ENCODE results near the gene PRDM9. TPM values are rescaled to one million over a fixed set of nuclear protein-coding genes. Genes with fewer than 3 reads are reported as not detected.

The PRDM9 gene
- total RNA-seq (2014; rRNA removed; shearing (Covaris generic); ENCODE audit: low replicate concordance) = not detected in 2 replicates

DNA sequence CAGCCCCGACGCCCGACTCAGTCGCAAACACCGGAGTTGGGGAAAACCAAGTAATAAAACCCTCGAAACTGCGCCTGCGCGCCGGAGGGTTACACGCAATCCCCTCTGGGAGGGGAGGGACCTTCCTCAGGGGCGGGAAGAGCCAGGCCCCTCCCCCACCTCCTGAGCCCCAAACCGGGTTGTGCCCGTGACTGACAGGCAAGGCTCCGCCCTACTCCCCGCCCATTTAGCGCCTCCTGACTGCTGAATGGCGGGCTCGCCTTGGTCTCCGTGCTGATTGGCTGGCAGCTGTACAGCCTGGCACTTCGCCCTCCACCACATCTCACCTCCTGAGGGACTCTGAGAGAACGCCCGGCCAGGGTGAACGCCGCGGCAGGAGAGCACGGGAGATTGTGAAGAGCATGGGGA lies at the start of gene PRDM9:
Gene PRDM9 (plus strand): TSS at position 332 of the 408 bp plus-strand sequence. CDS start 1,425 bp downstream, outside the sequence.
- Histone ChIP-seq H3K27me3 (ENCODE audit: low read length) (no peaks in the 10 kb centered on the region), H2AFZ (ENCODE audit: low read length) (no peak within 1 kb of the TSS), H3K9me3 (ENCODE audit: low read length) (0 out of 2 replicates have a peak, but pooled peaks cover 3% of the 10 kb centered on the region), H3K4me3 (ENCODE audit: low read length) (no peak within 1 kb of the TSS), H4K20me1 (ENCODE audit: insufficient read depth, low read depth, low read length) (no peaks in the 10 kb centered on the region), H3K9me2 (replicated peaks; ENCODE audit: insufficient read depth, low read length) (no peaks in the 10 kb centered on the region), H3K27ac (ENCODE audit: low read length) (no peak within 1 kb of the TSS), H3K9ac (ENCODE audit: low read length) (no peak within 1 kb of the TSS), H3K4me1 (ENCODE audit: low read length) (no peaks in the 10 kb centered on the region), H3K36me3 (ENCODE audit: insufficient read depth, low read length) (no peaks in the 10 kb centered on the region), H3K79me2 (ENCODE audit: low read length) (no peaks in the 10 kb centered on the region), H3K4me2 (ENCODE audit: low read depth, low read length, poor library complexity, severe bottlenecking) (no peak within 1 kb of the TSS)
- no peak for DNase-seq

DNA sequence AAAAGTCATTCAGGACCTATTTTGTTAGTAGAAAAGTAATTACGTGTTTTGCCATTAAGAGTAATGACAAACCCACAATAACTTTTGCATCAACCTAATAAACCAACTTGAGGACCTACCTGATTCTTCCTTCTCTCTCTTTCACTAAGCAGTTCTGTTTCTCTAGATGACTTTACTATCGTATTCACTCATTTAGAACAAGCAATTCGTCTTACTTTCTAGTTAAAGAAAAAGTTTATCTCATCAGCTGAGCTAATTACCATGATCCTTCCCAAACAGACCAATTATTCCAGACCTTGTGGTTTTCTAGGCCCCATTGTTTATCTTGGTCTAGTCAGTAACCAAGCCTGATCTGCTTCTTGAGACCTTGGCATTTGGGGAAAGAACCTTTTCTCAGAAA lies 49.6 kb upstream of the PRDM9 start:
- H3K9ac ChIP-seq (ENCODE audit: low read length) = no peak overlapping the region
- H3K9me2 ChIP-seq (replicated peaks; ENCODE audit: insufficient read depth, low read length) = no peaks in the 10 kb centered on the region
- no peaks in the 10 kb centered on the region for H3K4me1 ChIP-seq (ENCODE audit: low read length)
- no peaks in the 10 kb centered on the region for H3K27me3 ChIP-seq (ENCODE audit: low read length)
- H2AFZ ChIP-seq (ENCODE audit: low read length) = no peak overlapping the region
- no peak overlapping the region for H3K4me2 ChIP-seq (ENCODE audit: low read depth, low read length, poor library complexity, severe bottlenecking)
- H4K20me1 ChIP-seq (ENCODE audit: insufficient read depth, low read depth, low read length) = no peaks in the 10 kb centered on the region
- DNase-seq = no peak
- H3K9me3 ChIP-seq (ENCODE audit: low read length) = peaks cover 5% of the 10 kb centered on the region; the same call in 1 of the 2 replicates
- H3K79me2 ChIP-seq (ENCODE audit: low read length) = no peaks in the 10 kb centered on the region
- H3K4me3 ChIP-seq (ENCODE audit: low read length) = no peak overlapping the region
- H3K27ac ChIP-seq (ENCODE audit: low read length) = no peak overlapping the region
- no peaks in the 10 kb centered on the region for H3K36me3 ChIP-seq (ENCODE audit: insufficient read depth, low read length)

DNA sequence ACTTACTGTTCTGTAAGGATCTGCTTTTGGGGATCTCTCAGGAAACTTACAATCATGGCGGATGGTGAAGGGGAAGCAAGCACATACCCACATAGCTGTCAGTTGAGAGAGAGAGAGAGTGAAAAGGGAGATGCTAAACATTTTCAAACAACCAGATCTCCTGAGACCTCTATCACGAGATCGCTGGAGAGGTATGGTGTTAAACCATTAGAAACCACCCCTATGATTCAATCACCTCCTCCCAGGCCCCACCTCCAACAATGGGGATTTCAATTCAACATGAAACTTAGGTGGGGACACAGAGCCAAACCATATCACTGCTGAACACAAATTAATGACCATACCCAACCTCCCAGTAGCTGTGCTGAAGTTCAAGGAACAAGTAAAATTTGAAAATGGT lies 48.2 kb upstream of the PRDM9 start:
- no peak overlapping the region for H3K4me2 ChIP-seq (ENCODE audit: low read depth, low read length, poor library complexity, severe bottlenecking)
- H3K9ac ChIP-seq (ENCODE audit: low read length) = no peak overlapping the region
- H2AFZ ChIP-seq (ENCODE audit: low read length) = no peak overlapping the region
- H3K4me3 ChIP-seq (ENCODE audit: low read length) = no peak overlapping the region
- peaks cover 7% of the 10 kb centered on the region for H3K9me3 ChIP-seq (ENCODE audit: low read length)
- no peaks in the 10 kb centered on the region for H3K36me3 ChIP-seq (ENCODE audit: insufficient read depth, low read length)
- H3K79me2 ChIP-seq (ENCODE audit: low read length) = no peaks in the 10 kb centered on the region
- H3K9me2 ChIP-seq (replicated peaks; ENCODE audit: insufficient read depth, low read length) = no peaks in the 10 kb centered on the region
- no peaks in the 10 kb centered on the region for H3K4me1 ChIP-seq (ENCODE audit: low read length)
- no peaks in the 10 kb centered on the region for H3K27me3 ChIP-seq (ENCODE audit: low read length)
- H3K27ac ChIP-seq (ENCODE audit: low read length) = no peak overlapping the region
- DNase-seq = no peak
- no peaks in the 10 kb centered on the region for H4K20me1 ChIP-seq (ENCODE audit: insufficient read depth, low read depth, low read length)

DNA sequence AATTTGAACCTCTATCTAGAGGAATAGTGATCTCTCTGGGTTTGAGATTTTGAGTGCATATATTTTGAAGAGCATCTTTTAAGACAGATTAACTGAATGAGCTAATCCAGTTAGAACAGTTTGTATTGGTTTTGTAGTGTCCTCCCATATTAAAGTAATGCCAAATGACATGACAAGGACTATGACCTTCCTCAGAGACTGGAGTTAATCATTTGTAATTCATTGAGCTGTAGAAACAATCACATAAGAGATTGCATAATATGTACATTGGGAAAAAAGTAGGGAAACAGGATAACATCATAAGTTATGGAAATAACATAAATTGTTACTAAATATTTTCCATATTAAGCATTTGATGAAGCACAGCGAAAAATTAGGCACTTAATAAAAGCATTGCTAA lies 45.8 kb upstream of the PRDM9 start:
- H2AFZ ChIP-seq (ENCODE audit: low read length) = no peak overlapping the region
- peaks cover 8% of the 10 kb centered on the region for H3K9me3 ChIP-seq (ENCODE audit: low read length)
- H3K27ac ChIP-seq (ENCODE audit: low read length) = no peak overlapping the region
- H3K79me2 ChIP-seq (ENCODE audit: low read length) = no peaks in the 10 kb centered on the region
- no peaks in the 10 kb centered on the region for H3K36me3 ChIP-seq (ENCODE audit: insufficient read depth, low read length)
- no peak for DNase-seq
- no peaks in the 10 kb centered on the region for H4K20me1 ChIP-seq (ENCODE audit: insufficient read depth, low read depth, low read length)
- no peaks in the 10 kb centered on the region for H3K27me3 ChIP-seq (ENCODE audit: low read length)
- no peak overlapping the region for H3K9ac ChIP-seq (ENCODE audit: low read length)
- no peaks in the 10 kb centered on the region for H3K9me2 ChIP-seq (replicated peaks; ENCODE audit: insufficient read depth, low read length)
- H3K4me3 ChIP-seq (ENCODE audit: low read length) = no peak overlapping the region
- no peaks in the 10 kb centered on the region for H3K4me1 ChIP-seq (ENCODE audit: low read length)
- H3K4me2 ChIP-seq (ENCODE audit: low read depth, low read length, poor library complexity, severe bottlenecking) = no peak overlapping the region

DNA sequence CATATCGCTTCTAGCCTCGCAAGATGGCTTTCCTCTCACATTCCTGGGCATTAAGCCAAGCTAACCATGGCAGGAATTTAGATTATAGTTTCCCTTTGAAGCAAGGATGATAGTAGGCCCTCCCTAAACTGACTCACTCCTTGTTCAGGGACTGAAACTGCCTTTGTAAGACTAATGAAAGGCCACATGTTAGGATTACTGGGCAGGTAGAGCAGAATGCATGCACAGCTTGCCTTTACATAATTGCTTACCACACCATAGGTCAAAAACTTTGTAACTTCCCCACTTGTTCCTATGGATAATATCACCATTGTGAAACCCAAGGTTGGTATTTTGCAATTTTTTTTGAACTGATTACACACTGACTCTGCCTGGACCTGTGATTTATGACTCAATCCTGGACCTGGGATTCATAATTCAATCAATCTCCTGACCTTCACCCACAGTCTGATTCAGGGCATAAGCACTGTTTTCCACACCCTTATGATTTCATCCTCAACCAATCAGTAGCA lies 41.0 kb upstream of the PRDM9 start:
- H3K27me3 ChIP-seq (ENCODE audit: low read length) = no peaks in the 10 kb centered on the region
- no peaks in the 10 kb centered on the region for H3K4me1 ChIP-seq (ENCODE audit: low read length)
- H4K20me1 ChIP-seq (ENCODE audit: insufficient read depth, low read depth, low read length) = no peaks in the 10 kb centered on the region
- H3K36me3 ChIP-seq (ENCODE audit: insufficient read depth, low read length) = no peaks in the 10 kb centered on the region
- H3K9ac ChIP-seq (ENCODE audit: low read length) = no peak overlapping the region
- H2AFZ ChIP-seq (ENCODE audit: low read length) = no peak overlapping the region
- peaks cover 10% of the 10 kb centered on the region for H3K9me3 ChIP-seq (ENCODE audit: low read length)
- H3K4me3 ChIP-seq (ENCODE audit: low read length) = no peak overlapping the region
- no peaks in the 10 kb centered on the region for H3K9me2 ChIP-seq (replicated peaks; ENCODE audit: insufficient read depth, low read length)
- no peak overlapping the region for H3K4me2 ChIP-seq (ENCODE audit: low read depth, low read length, poor library complexity, severe bottlenecking)
- no peaks in the 10 kb centered on the region for H3K79me2 ChIP-seq (ENCODE audit: low read length)
- no peak for DNase-seq
- no peak overlapping the region for H3K27ac ChIP-seq (ENCODE audit: low read length)

GRCh38 chr5:23468658-23469057 lies 38.8 kb upstream of the PRDM9 start:
- Histone ChIP-seq H3K4me1 (ENCODE audit: low read length) (no peaks in the 10 kb centered on the region), H3K27ac (ENCODE audit: low read length) (no peak overlapping the region), H4K20me1 (ENCODE audit: insufficient read depth, low read depth, low read length) (no peaks in the 10 kb centered on the region), H3K79me2 (ENCODE audit: low read length) (no peaks in the 10 kb centered on the region), H3K9me2 (replicated peaks; ENCODE audit: insufficient read depth, low read length) (no peaks in the 10 kb centered on the region), H3K27me3 (ENCODE audit: low read length) (no peaks in the 10 kb centered on the region), H3K4me3 (ENCODE audit: low read length) (no peak overlapping the region), H3K36me3 (ENCODE audit: insufficient read depth, low read length) (no peaks in the 10 kb centered on the region), H2AFZ (ENCODE audit: low read length) (no peak overlapping the region), H3K9ac (ENCODE audit: low read length) (no peak overlapping the region), H3K4me2 (ENCODE audit: low read depth, low read length, poor library complexity, severe bottlenecking) (no peak overlapping the region), H3K9me3 (ENCODE audit: low read length) (peaks cover 10% of the 10 kb centered on the region)
- DNase-seq = no peak

- no peak overlapping the region for H3K9ac ChIP-seq (ENCODE audit: low read length)
- H3K4me1 ChIP-seq (ENCODE audit: low read length) = no peaks in the 10 kb centered on the region
- no peaks in the 10 kb centered on the region for H3K36me3 ChIP-seq (ENCODE audit: insufficient read depth, low read length)
- no peak for DNase-seq
- no peaks in the 10 kb centered on the region for H3K9me3 ChIP-seq (ENCODE audit: low read length)
- H3K4me3 ChIP-seq (ENCODE audit: low read length) = no peak overlapping the region
- H2AFZ ChIP-seq (ENCODE audit: low read length) = no peak overlapping the region
- no peaks in the 10 kb centered on the region for H3K79me2 ChIP-seq (ENCODE audit: low read length)
- no peaks in the 10 kb centered on the region for H3K9me2 ChIP-seq (replicated peaks; ENCODE audit: insufficient read depth, low read length)
- no peak overlapping the region for H3K27ac ChIP-seq (ENCODE audit: low read length)
- H3K4me2 ChIP-seq (ENCODE audit: low read depth, low read length, poor library complexity, severe bottlenecking) = no peak overlapping the region
- no peaks in the 10 kb centered on the region for H4K20me1 ChIP-seq (ENCODE audit: insufficient read depth, low read depth, low read length)
- no peaks in the 10 kb centered on the region for H3K27me3 ChIP-seq (ENCODE audit: low read length)
Observed at GRCh38 chr5:23473915-23474314, 33.5 kb upstream of the PRDM9 start.

GRCh38 chr5:23474315-23474714 lies 33.1 kb upstream of the PRDM9 start:
- H3K27me3 ChIP-seq (ENCODE audit: low read length) = no peaks in the 10 kb centered on the region
- H3K4me1 ChIP-seq (ENCODE audit: low read length) = no peaks in the 10 kb centered on the region
- no peak overlapping the region for H3K9ac ChIP-seq (ENCODE audit: low read length)
- H4K20me1 ChIP-seq (ENCODE audit: insufficient read depth, low read depth, low read length) = no peaks in the 10 kb centered on the region
- no peak overlapping the region for H3K4me2 ChIP-seq (ENCODE audit: low read depth, low read length, poor library complexity, severe bottlenecking)
- no peak overlapping the region for H2AFZ ChIP-seq (ENCODE audit: low read length)
- H3K9me2 ChIP-seq (replicated peaks; ENCODE audit: insufficient read depth, low read length) = no peaks in the 10 kb centered on the region
- no peak overlapping the region for H3K27ac ChIP-seq (ENCODE audit: low read length)
- H3K36me3 ChIP-seq (ENCODE audit: insufficient read depth, low read length) = no peaks in the 10 kb centered on the region
- H3K9me3 ChIP-seq (ENCODE audit: low read length) = no peaks in the 10 kb centered on the region
- no peaks in the 10 kb centered on the region for H3K79me2 ChIP-seq (ENCODE audit: low read length)
- no peak for DNase-seq
- H3K4me3 ChIP-seq (ENCODE audit: low read length) = no peak overlapping the region

DNA sequence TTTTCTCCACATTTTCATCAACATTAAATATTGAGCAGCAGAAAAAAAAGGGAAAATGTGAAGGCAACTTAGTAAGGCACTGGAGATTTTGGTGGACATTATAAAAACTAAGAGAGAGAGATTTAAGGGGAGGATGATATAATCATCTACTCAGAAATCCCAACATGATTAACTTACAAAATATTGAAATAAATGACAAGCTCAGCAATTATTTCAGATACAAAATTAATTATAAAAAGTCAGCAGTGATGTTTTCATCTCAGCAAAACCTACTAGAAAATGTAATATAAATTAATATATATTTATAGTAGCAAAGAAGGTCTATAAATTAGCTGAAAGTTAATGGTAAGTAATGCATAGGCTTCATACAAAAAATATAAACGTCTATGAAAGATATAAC lies 30.8 kb upstream of the PRDM9 start:
- Histone ChIP-seq H4K20me1 (ENCODE audit: insufficient read depth, low read depth, low read length) (no peaks in the 10 kb centered on the region), H3K9me2 (replicated peaks; ENCODE audit: insufficient read depth, low read length) (no peaks in the 10 kb centered on the region)

More for the DNA sequence above, 30.8 kb upstream of the PRDM9 start:
- Histone ChIP-seq H3K4me2 (ENCODE audit: low read depth, low read length, poor library complexity, severe bottlenecking) (no peak overlapping the region), H2AFZ (ENCODE audit: low read length) (no peak overlapping the region), H3K27ac (ENCODE audit: low read length) (no peak overlapping the region), H3K4me1 (ENCODE audit: low read length) (no peaks in the 10 kb centered on the region), H3K9me3 (ENCODE audit: low read length) (no peaks in the 10 kb centered on the region), H3K27me3 (ENCODE audit: low read length) (no peaks in the 10 kb centered on the region), H3K36me3 (ENCODE audit: insufficient read depth, low read length) (no peaks in the 10 kb centered on the region), H3K79me2 (ENCODE audit: low read length) (no peaks in the 10 kb centered on the region), H3K4me3 (ENCODE audit: low read length) (no peak overlapping the region), H3K9ac (ENCODE audit: low read length) (no peak overlapping the region)
- DNase-seq = no peak
